Neural progenitor cell (in vitro differentiated cells): ENCODE data around the gene OVOL1. TPM values are rescaled to one million over a fixed set of nuclear protein-coding genes. Genes with fewer than 3 reads are reported as not detected.

ENCODE experiments used
- DNase-seq: peaks from one replicate; pipeline ENCODE4 v3.0.0-alpha.2; 2016; ENCODE audit warnings: low spot score
- H2AFZ ChIP-seq: fragments of 200-600 bp; sonication (generic); replicated peaks from 2 replicates; pipeline ENCODE4 v1.6.1; 2016; ENCODE audit warnings: antibody characterized with exemption
- H3F3A ChIP-seq: fragments of 200-600 bp; sonication (generic); 2 replicates; pipeline ENCODE4 v1.6.1; 2016; ENCODE audit warnings: antibody characterized with exemption, low read depth
- H3K27ac ChIP-seq: fragments of 200-600 bp; sonication (generic); 2 replicates; pipeline ENCODE4 v1.5.1; 2016; ENCODE audit warnings: mild to moderate bottlenecking
- H3K27me3 ChIP-seq: fragments of 200-600 bp; sonication (generic); 2 replicates; pipeline ENCODE4 v1.6.1; 2016; ENCODE audit warnings: mild to moderate bottlenecking, moderate library complexity
- H3K36me3 ChIP-seq: fragments of 200-600 bp; sonication (generic); 2 replicates; pipeline ENCODE4 v1.5.1; 2016
- H3K4me1 ChIP-seq: fragments of 200-600 bp; sonication (generic); 2 replicates; pipeline ENCODE4 v1.6.1; 2016; ENCODE audit warnings: mixed run types
- H3K4me2 ChIP-seq: fragments of 200-600 bp; sonication (generic); 2 replicates; pipeline ENCODE4 v1.6.1; 2016
- H3K4me3 ChIP-seq: fragments of 200-600 bp; sonication (generic); 2 replicates; pipeline ENCODE4 v1.5.1; 2016
- H3K79me2 ChIP-seq: fragments of 200-600 bp; sonication (generic); 2 replicates; pipeline ENCODE4 v1.6.1; 2016; ENCODE audit warnings: low read depth
- H3K9ac ChIP-seq: fragments of 200-600 bp; sonication (generic); 2 replicates; pipeline ENCODE4 v1.6.1; 2016
- H3K9me3 ChIP-seq: fragments of 200-600 bp; sonication (generic); 2 replicates; pipeline ENCODE4 v1.5.1; 2016; ENCODE audit warnings: low read depth
- H4K20me1 ChIP-seq: fragments of 200-600 bp; sonication (generic); 2 replicates; pipeline ENCODE4 v1.6.1; 2016; ENCODE audit warnings: low read depth
- H3K27ac Mint-ChIP-seq: 3 replicates; pipeline ENCODE4 v1.8.0; 2021; ENCODE audit warnings: mixed read lengths
- H3K27me3 Mint-ChIP-seq: 2 replicates; pipeline ENCODE4 v1.8.0; 2022; ENCODE audit warnings: low read depth, mild to moderate bottlenecking, inconsistent platforms, moderate library complexity, mixed read lengths; ENCODE audit not compliant: insufficient read depth
- H3K36me3 Mint-ChIP-seq: 3 replicates; pipeline ENCODE4 v1.8.0; 2021; ENCODE audit warnings: mixed read lengths
- H3K4me1 Mint-ChIP-seq: 3 replicates; pipeline ENCODE4 v1.8.0; 2021; ENCODE audit warnings: mixed read lengths
- H3K4me3 Mint-ChIP-seq: 3 replicates; pipeline ENCODE4 v1.8.0; 2021; ENCODE audit warnings: mild to moderate bottlenecking, moderate library complexity, mixed read lengths
- H3K9me3 Mint-ChIP-seq: 3 replicates; pipeline ENCODE4 v1.8.0; 2020; ENCODE audit warnings: mixed read lengths
- CTCF ChIP-seq: fragments of 200-600 bp; sonication (generic); IDR thresholded peaks from 2 replicates; pipeline ENCODE4 v1.5.1; 2017; ENCODE audit warnings: antibody characterized with exemption, mild to moderate bottlenecking
- EZH2 ChIP-seq: fragments of 200-600 bp; sonication (generic); IDR thresholded peaks from 2 replicates; pipeline ENCODE4 v1.6.1; 2017; ENCODE audit warnings: antibody characterized with exemption, mild to moderate bottlenecking, moderate library complexity
- EZH2phosphoT487 ChIP-seq: fragments of 200-600 bp; sonication (generic); IDR thresholded peaks from 2 replicates; pipeline ENCODE4 v1.6.1; 2017; ENCODE audit warnings: antibody characterized with exemption
- total RNA-seq: library from RNA; depleted of rRNA; stranded (reverse); fragments of >200 nt; gene quantifications from 2 replicates; pipeline ENCODE4 v1.2.3, GENCODE V29; 2015; ENCODE audit warnings: low replicate concordance

Gene OVOL1
- total RNA-seq, 1 donor from 2014 or later: not detected

GRCh38 chr11:65782816-65783228 is 4.0 kb upstream of the OVOL1 start:
- H3K9me3 ChIP-seq: no peaks in the 10 kb centered on the region
- H3K9me3 Mint-ChIP-seq: no peaks in the 10 kb centered on the region
- no peaks in the 10 kb centered on the region for H3K36me3 Mint-ChIP-seq
- peaks cover 75% of the 10 kb centered on the region for H3K27me3 ChIP-seq
- H3K4me1 ChIP-seq: peaks cover 11% of the 10 kb centered on the region
- no peak for DNase-seq
- TF ChIP-seq CTCF (no peak), EZH2phosphoT487 (no peak), EZH2 (no peak)
- no peak overlapping the region for H2AFZ ChIP-seq
- H3K9ac ChIP-seq: no peak overlapping the region
- no peak overlapping the region for H3K27ac ChIP-seq
- no peaks in the 10 kb centered on the region for H4K20me1 ChIP-seq
- peaks cover 19% of the 10 kb centered on the region for H3F3A ChIP-seq
- no peak overlapping the region for H3K27ac Mint-ChIP-seq
- H3K4me2 ChIP-seq: no peak overlapping the region
- peaks cover 6% of the 10 kb centered on the region for H3K4me1 Mint-ChIP-seq
- no peaks in the 10 kb centered on the region for H3K36me3 ChIP-seq
- H3K27me3 Mint-ChIP-seq: peaks cover 42% of the 10 kb centered on the region
- no peaks in the 10 kb centered on the region for H3K79me2 ChIP-seq
- no peak overlapping the region for H3K4me3 ChIP-seq
- H3K4me3 Mint-ChIP-seq: peak overlapping the region; percentile 57

GRCh38 chr11:65785319-65786007 is 1.4 kb upstream of the OVOL1 start:
- Mint-ChIP-seq H3K4me3 (peak overlapping the region; percentile 75), H3K4me1 (peaks cover 10% of the 10 kb centered on the region)
- no peak for DNase-seq

GRCh38 chr11:65786008-65786785 is 666 bp upstream of the OVOL1 start:
- H3K4me1 ChIP-seq: peaks cover 15% of the 10 kb centered on the region
- H3K79me2 ChIP-seq: no peaks in the 10 kb centered on the region
- H3K9ac ChIP-seq: no peak overlapping the region
- DNase-seq: peak; percentile 55
- no peak overlapping the region for H3K4me3 Mint-ChIP-seq
- H4K20me1 ChIP-seq: peaks cover 10% of the 10 kb centered on the region
- H3K27ac ChIP-seq: no peak overlapping the region
- no peak overlapping the region for H2AFZ ChIP-seq
- H3K4me1 Mint-ChIP-seq: peaks cover 10% of the 10 kb centered on the region
- no peak overlapping the region for H3K27ac Mint-ChIP-seq
- H3F3A ChIP-seq: peaks cover 19% of the 10 kb centered on the region
- TF ChIP-seq CTCF: no peak
- TF ChIP-seq EZH2: peak; percentile 100
- peak; percentile 97 for TF ChIP-seq EZH2phosphoT487
- H3K9me3 Mint-ChIP-seq: no peaks in the 10 kb centered on the region
- peaks cover 100% of the 10 kb centered on the region for H3K27me3 ChIP-seq
- H3K27me3 Mint-ChIP-seq: peaks cover 61% of the 10 kb centered on the region
- no peaks in the 10 kb centered on the region for H3K36me3 Mint-ChIP-seq
- H3K4me3 ChIP-seq: peak overlapping the region; percentile 20
- H3K9me3 ChIP-seq: no peaks in the 10 kb centered on the region
- no peaks in the 10 kb centered on the region for H3K36me3 ChIP-seq
- H3K4me2 ChIP-seq: peak overlapping the region; percentile 60

More at GRCh38 chr11:65785319-65786007, 1.4 kb upstream of the OVOL1 start:
- Mint-ChIP-seq H3K36me3 (no peaks in the 10 kb centered on the region), H3K27ac (no peak overlapping the region), H3K27me3 (peaks cover 60% of the 10 kb centered on the region), H3K9me3 (no peaks in the 10 kb centered on the region)
- Histone ChIP-seq H3K27ac (no peak overlapping the region), H3K36me3 (no peaks in the 10 kb centered on the region), H3K9me3 (no peaks in the 10 kb centered on the region), H3K4me1 (peaks cover 15% of the 10 kb centered on the region), H3F3A (peaks cover 19% of the 10 kb centered on the region), H3K79me2 (no peaks in the 10 kb centered on the region), H3K9ac (no peak overlapping the region), H2AFZ (no peak overlapping the region), H3K4me3 (no peak overlapping the region), H3K27me3 (peaks cover 95% of the 10 kb centered on the region), H3K4me2 (no peak overlapping the region), H4K20me1 (peaks cover 10% of the 10 kb centered on the region)
- TF ChIP-seq CTCF (no peak), EZH2 (no peak), EZH2phosphoT487 (no peak)
